Ovary (tissue), 3 donors: ENCODE measurements around the gene BDKRB1.

Experiments
- CTCF ChIP-seq, 3 donors: fragments of 450-650 bp in 2 of 3; fragments of 200-600 bp in 1 of 3; IDR thresholded peaks; one replicate each; pipeline versions ENCODE4 v1.5.1 to v1.8.0; 2016 to 2022; ENCODE audit warnings: antibody characterized with exemption in 3 of 3, mild to moderate bottlenecking in 1 of 3
- EP300 ChIP-seq: sonication (generic); formaldehyde crosslinking; IDR thresholded peaks from one replicate; pipeline ENCODE4 v1.6.1; 2017; ENCODE audit warnings: antibody characterized with exemption
- POLR2A ChIP-seq: fragments of 450-650 bp; IDR thresholded peaks from one replicate; pipeline ENCODE4 v1.6.1; 2017; ENCODE audit warnings: antibody characterized with exemption, mild to moderate bottlenecking, moderate library complexity
- donor health status: DM: no; HTN: no; CAD: no.

- TF ChIP-seq CTCF (IDR thresholded peaks at IDR 0.05) (no peak), EP300 (no peak), POLR2A (no peak)
These were observed 1.3 kb upstream of the BDKRB1 start for GRCh38 chr14:96254687-96255086.
